HUES48 (cell line): ENCODE measurements around the gene GRM4.

Source experiments
- H3K27ac ChIP-seq: one replicate; pipeline ENCODE4 v1.7.0; 2013; ENCODE audit warnings: low read depth, low read length, inconsistent platforms
- H3K27me3 ChIP-seq: 2 replicates; pipeline ENCODE4 v1.6.1; 2013; ENCODE audit warnings: mild to moderate bottlenecking, low read length; ENCODE audit not compliant: control insufficient read depth, insufficient read depth
- H3K36me3 ChIP-seq: 2 replicates; pipeline ENCODE4 v1.6.1; 2013; ENCODE audit warnings: low read length; ENCODE audit not compliant: control insufficient read depth, insufficient read depth
- H3K4me1 ChIP-seq: 2 replicates; pipeline ENCODE4 v1.6.1; 2013; ENCODE audit warnings: mild to moderate bottlenecking, low read length; ENCODE audit not compliant: control insufficient read depth, insufficient read depth
- H3K4me3 ChIP-seq: 2 replicates; pipeline ENCODE4 v1.5.1; 2013; ENCODE audit warnings: mild to moderate bottlenecking, low read depth, low read length
- H3K9ac ChIP-seq: 2 replicates; pipeline ENCODE4 v1.6.1; 2013; ENCODE audit warnings: mild to moderate bottlenecking, low read depth, low read length, moderate library complexity
- H3K9me3 ChIP-seq: 2 replicates; pipeline ENCODE4 v1.6.1; 2013; ENCODE audit warnings: low read length; ENCODE audit not compliant: control insufficient read depth, insufficient read depth

Gene GRM4

DNA sequence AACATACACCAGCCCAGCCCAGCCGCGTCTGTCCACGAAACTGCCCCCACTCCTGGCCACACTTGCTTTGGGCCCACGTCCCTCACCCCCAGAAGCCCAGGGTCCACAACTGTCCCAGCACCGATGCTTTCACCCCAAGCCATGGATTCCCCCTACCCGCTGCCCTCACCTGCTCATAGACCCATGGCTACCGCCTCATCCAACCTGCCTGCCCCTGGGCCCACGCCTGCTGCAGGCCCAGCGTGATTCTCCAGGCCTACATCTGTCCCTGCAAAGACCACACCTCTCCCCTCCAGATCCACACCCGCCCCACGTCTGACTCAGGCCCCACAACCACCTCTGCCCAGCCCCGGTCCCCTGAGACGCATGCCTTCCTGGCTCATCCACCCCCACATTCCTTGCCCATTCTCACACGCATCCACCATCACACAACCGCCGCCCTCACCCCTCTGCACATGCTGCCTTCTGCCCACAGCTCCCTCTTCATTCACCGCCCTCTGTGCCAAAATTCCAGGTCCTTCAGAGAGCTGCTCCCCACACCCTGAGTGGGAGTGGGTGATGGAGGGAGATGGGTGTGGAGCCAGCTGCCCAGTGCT, 86.7 kb downstream of the GRM4 start:
- H3K27ac ChIP-seq = no peak overlapping the region
- no peaks in the 10 kb centered on the region for H3K27me3 ChIP-seq
- H3K36me3 ChIP-seq = no peaks in the 10 kb centered on the region
- no peak overlapping the region for H3K4me3 ChIP-seq
- H3K4me1 ChIP-seq = peaks cover 8% of the 10 kb centered on the region; the same call in 1 of the 2 replicates
- no peak overlapping the region for H3K9ac ChIP-seq
- no peaks in the 10 kb centered on the region for H3K9me3 ChIP-seq

DNA sequence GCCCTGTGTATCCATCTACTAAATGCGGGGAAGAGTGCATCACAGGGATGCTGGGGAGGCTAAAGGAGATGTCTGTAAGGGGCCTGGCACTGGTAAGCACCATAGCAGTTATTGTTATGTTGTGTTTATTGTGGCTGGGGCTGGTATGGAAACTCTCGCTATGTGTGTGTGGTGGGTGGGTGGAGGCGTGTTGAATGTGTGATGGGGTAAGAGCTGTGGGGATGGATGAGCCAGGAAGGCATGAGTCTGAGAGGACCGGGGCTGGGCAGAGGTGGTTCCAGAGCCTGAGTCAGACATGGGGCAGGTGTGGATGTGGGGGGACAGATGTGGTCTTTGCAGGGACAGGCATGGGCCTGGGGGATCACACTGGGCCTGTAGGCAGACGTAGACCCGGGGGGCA, 88.1 kb downstream of the GRM4 start:
- no peak overlapping the region for H3K27ac ChIP-seq
- no peaks in the 10 kb centered on the region for H3K27me3 ChIP-seq
- H3K4me1 ChIP-seq = peaks cover 21% of the 10 kb centered on the region
- H3K9me3 ChIP-seq = no peaks in the 10 kb centered on the region
- no peak overlapping the region for H3K9ac ChIP-seq
- H3K4me3 ChIP-seq = no peak overlapping the region
- no peaks in the 10 kb centered on the region for H3K36me3 ChIP-seq

DNA sequence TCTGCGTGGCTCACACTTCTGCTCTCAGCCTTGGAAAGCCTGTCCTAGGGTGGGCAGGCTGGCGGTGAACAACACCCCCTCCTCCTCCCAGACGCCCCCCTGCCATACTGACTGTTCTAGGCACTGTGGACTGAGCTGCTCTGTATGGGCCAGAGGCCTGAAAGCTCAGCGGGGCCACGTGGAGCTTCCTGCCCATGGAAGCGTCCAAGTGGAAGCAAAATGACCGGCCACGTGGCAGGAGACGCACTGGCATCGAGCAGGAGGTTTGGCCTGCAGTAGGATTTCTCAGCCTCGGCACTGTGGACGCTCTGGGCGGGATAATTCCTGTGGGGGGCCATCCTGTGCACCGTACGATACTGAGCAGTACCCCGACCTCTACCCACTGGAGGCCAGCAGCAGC, 88.7 kb downstream of the GRM4 start:
- H3K9ac ChIP-seq = no peak overlapping the region
- H3K4me3 ChIP-seq = no peak overlapping the region
- no peaks in the 10 kb centered on the region for H3K27me3 ChIP-seq

DNA sequence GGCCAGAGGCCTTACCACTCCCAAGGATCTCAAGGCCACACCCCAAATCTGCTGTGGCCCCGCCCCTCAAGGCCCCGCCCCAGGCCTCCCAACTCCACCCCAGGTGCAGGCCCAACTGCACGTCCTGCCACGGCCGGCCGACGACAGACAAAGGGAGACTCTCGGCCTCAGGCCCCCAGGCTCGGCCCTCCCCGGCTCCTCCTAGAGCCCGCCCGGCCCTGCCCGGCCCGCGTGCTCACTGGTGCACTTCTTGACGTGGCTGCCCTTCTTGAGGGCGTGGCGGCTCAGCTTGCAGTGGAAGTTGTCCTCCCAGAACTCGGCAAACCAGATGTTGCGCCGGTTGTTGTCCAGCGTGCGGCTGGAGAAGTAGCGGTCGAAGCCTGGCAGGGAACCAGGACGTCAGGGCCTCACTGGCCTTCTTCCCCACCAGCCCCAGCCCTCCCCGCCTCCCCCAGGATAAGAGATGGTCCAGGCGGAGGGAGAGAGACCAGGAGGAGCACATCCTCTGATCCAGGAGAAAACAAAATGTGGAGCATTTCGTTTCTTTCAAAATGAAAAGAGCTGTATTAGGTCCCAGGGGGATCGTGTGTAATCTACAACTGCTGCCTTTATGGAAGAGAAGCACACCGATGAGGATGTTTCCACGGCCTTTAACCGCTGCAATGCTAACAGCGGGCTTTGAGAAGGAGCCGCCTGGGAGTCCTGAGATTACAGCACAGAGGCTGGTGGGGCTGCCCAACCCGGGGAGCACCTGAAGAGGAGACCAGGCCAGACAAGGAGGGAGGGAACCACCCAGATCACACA, 89.4 kb downstream of the GRM4 start:
- no peaks in the 10 kb centered on the region for H3K9me3 ChIP-seq
- H3K4me3 ChIP-seq = no peak overlapping the region
- no peaks in the 10 kb centered on the region for H3K27me3 ChIP-seq
- no peak overlapping the region for H3K27ac ChIP-seq
- no peak overlapping the region for H3K9ac ChIP-seq
- peaks cover 21% of the 10 kb centered on the region for H3K4me1 ChIP-seq
- no peaks in the 10 kb centered on the region for H3K36me3 ChIP-seq

More for the DNA sequence above, 88.7 kb downstream of the GRM4 start:
- Histone ChIP-seq H3K36me3 (no peaks in the 10 kb centered on the region), H3K4me1 (peaks cover 21% of the 10 kb centered on the region), H3K27ac (no peak overlapping the region), H3K9me3 (no peaks in the 10 kb centered on the region)

DNA sequence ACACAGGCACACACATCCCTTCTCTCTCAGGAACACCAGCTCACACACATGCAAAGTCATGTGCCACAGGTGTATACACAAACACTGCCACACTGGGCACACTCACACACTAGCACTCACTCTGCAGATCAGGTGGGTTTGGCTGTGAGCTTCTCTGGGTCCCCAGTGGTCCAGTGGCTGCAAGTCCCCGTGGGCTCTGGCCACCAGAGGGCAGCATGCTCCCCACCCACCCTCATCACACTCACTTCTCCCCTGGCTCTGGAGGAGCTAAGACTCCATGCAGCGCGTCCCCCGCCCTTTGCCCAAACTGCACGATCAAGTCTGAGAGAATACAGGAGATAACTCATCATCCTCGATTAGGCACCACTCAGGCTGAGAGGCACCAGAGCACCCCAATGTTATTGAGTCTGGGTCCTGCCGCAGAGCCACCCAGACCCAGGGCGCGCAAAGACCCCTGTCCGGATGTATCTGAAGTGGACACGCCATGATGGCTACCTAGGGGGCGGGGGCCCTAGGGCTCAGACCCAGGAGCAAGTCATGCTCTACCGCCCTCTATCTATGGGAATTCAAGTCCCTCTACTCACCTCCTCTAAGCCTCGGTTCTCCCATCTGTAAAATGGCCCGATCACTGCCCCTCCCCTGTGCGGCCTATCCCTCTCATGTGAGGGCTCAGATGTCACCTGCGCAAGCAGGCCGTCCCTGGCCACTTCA, 90.5 kb downstream of the GRM4 start:
- Histone ChIP-seq H3K9me3 (no peaks in the 10 kb centered on the region), H3K27ac (no peak overlapping the region), H3K9ac (no peak overlapping the region), H3K27me3 (no peaks in the 10 kb centered on the region), H3K4me1 (peaks cover 21% of the 10 kb centered on the region), H3K36me3 (no peaks in the 10 kb centered on the region), H3K4me3 (no peak overlapping the region)

DNA sequence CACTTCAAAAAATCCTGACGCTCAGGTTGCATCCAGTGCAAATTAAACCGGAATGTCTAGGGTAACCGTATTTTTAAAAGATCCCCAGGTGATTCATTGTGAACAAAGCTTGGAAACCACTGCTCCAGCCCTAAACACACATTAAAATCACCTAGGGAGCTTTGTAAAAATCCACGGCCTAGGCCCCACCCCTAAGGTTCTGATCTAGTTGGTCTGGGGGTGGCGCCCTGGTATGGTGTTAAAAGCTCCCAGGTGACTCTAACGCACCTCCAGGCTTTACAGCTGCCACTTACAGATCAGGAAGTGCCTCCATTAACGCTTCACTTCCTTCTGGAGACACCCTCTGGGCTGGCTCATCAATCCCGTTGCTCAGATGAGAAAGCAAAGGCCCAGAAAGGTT, 92.2 kb downstream of the GRM4 start:
- Histone ChIP-seq H3K9me3 (no peaks in the 10 kb centered on the region), H3K27ac (no peak overlapping the region), H3K27me3 (no peaks in the 10 kb centered on the region), H3K36me3 (no peaks in the 10 kb centered on the region), H3K4me3 (no peak overlapping the region), H3K9ac (no peak overlapping the region), H3K4me1 (peaks cover 21% of the 10 kb centered on the region)

DNA sequence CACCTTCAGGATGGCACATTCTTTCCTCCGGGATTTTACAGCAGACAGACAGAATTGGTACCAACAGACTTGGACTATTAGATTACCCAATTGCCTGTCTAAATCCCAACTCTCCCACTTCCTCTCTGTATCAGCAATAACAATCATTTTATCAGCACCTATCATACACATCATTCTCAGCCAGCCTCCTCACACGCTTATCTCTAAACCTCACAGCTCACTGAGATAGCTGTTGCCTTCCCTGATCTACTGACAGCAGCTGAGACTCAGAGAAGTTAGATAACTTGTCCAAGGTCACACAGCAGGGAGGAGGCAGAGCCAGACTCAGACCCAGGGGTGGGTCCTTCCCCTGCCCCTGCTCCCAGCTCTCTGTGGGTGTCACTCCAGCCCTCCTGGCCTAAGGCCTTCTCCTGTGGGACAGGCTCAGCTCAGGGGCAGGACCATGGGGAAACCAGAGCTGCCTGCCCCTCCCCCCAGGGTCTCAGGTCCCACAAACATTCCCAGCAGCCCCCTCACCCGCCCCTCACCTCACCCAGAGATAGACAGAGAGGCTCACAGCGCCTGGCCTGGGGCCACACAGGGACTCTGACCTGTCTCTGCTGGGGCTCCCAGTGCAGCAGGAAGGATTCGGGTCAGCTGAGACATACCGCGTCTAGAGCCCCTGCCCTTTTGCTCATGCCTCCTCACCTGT, 92.8 kb downstream of the GRM4 start:
- H3K27me3 ChIP-seq = no peaks in the 10 kb centered on the region

DNA sequence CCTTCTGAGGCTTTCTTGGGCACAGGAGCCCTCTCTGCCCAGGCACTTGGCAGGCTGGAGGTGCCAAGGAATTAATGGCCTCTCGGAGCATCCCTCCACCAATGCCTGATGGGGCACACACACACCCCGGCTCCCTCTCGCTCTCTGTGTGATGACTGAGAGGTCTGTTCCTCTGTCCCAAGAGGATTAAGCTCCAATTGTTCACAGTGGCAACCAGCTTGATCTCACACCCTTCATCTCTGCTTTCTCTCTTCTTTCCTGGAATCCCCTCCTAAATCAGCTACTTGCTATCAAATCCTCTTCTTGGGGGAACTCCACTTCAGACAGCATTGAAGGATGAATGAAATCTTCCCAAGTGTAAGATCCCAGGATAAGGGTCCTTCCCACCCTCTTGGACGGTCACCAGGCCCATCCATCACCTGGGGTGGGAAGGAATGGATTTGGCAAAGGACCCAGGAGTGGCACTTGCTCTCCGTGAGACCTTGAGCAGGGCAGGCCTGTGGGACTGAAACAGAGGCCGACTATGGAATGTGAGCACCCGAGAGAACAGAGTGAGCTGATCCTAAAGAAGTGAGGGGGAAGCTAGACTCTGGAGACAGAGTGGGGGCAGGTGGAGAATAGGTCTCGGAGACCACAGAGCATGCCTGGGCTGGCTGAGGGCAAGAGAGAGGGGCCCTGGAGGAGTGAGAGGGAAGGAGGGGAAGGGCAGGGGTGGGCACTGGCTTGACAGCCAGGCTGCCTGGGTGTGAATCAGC, 93.6 kb downstream of the GRM4 start:
- Histone ChIP-seq H3K4me1 (peaks cover 21% of the 10 kb centered on the region), H3K27ac (no peak overlapping the region), H3K36me3 (no peaks in the 10 kb centered on the region), H3K4me3 (no peak overlapping the region), H3K27me3 (no peaks in the 10 kb centered on the region), H3K9me3 (no peaks in the 10 kb centered on the region), H3K9ac (no peak overlapping the region)

More for the DNA sequence above, 92.8 kb downstream of the GRM4 start:
- H3K9me3 ChIP-seq = no peaks in the 10 kb centered on the region
- no peak overlapping the region for H3K9ac ChIP-seq
- peaks cover 21% of the 10 kb centered on the region for H3K4me1 ChIP-seq
- H3K27ac ChIP-seq = no peak overlapping the region
- H3K4me3 ChIP-seq = no peak overlapping the region
- H3K36me3 ChIP-seq = no peaks in the 10 kb centered on the region

DNA sequence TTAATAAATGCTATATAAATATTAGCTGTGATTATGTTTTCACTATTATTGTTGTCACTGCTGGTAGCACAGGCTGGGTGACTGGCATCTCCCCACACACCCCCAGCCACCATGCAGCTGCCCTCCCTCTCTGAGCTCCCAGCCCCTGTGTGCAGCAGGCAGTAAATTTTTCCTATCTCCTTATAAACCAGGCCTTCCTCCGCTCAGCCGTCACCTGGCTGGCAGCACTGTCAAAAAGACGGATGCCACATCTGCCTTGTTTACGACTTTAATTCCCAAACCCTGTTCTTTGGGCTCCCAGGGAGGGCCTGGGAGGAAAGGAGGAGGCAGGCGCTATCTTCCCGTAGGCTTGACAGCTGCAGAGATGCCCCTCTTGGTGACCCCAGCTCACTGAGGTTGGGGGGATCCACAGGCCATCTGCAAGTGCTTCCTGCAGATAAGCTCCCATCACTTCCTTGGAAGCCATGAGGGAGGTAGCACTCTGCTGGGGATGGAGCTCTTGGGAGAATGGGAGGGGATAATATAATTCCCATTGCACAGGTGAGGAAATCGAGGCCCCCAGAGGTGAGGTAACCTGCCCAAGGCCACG, 94.5 kb downstream of the GRM4 start:
- H3K4me3 ChIP-seq = no peak overlapping the region
- H3K27ac ChIP-seq = no peak overlapping the region
- no peak overlapping the region for H3K9ac ChIP-seq
- H3K36me3 ChIP-seq = no peaks in the 10 kb centered on the region
- no peaks in the 10 kb centered on the region for H3K27me3 ChIP-seq
- no peaks in the 10 kb centered on the region for H3K9me3 ChIP-seq
- peaks cover 21% of the 10 kb centered on the region for H3K4me1 ChIP-seq

DNA sequence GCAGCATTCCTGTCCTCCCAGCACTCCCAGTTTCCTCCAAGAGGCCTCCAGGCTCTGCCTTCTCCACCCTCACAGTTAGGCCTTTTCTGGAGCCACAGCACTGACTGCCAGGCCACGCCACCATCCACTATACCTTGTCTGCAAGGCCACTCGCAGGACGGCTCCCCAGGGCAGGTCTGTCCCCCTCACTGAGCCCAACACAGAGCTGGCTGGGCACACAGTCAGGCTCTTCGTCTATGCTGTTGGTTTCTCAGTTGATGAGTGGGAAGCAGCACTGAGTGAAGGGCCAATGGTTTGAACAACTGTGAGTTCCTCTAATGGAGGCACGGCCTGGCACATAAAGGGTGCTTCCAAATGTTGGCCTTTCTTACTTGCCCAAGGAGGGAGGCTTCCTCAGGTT, 95.2 kb downstream of the GRM4 start:
- H3K9ac ChIP-seq = no peak overlapping the region
- no peaks in the 10 kb centered on the region for H3K27me3 ChIP-seq
- H3K36me3 ChIP-seq = no peaks in the 10 kb centered on the region
- peaks cover 17% of the 10 kb centered on the region for H3K4me1 ChIP-seq
- H3K4me3 ChIP-seq = no peak overlapping the region
- no peaks in the 10 kb centered on the region for H3K9me3 ChIP-seq
- H3K27ac ChIP-seq = no peak overlapping the region
